HepG2 (cell line): ENCODE data around the gene ZNF507. TPM values are rescaled to one million over a fixed set of nuclear protein-coding genes. Genes with fewer than 3 reads are reported as not detected.

ENCODE experiments used
- ARID2 ChIP-seq: sonication (generic); formaldehyde crosslinking; IDR thresholded peaks from 2 replicates; pipeline ENCODE4 v1.8.1; 2022; ENCODE audit warnings: mild to moderate bottlenecking, missing genetic modification reagents, borderline replicate concordance
- ATF7-NPFF ChIP-seq: sonication (generic); formaldehyde crosslinking; IDR thresholded peaks from 2 replicates; pipeline ENCODE4 v1.8.1; 2023; ENCODE audit warnings: mild to moderate bottlenecking, low read depth, missing genetic modification reagents, moderate library complexity
- ELF1 ChIP-seq: sonication (generic); formaldehyde crosslinking; IDR thresholded peaks from 2 replicates; pipeline ENCODE4 v1.4.0; 2020; ENCODE audit warnings: missing genetic modification reagents
- HNF1A ChIP-seq, 2 experiments: sonication (generic) in 1 of 2; formaldehyde crosslinking in 1 of 2; IDR thresholded peaks; 2 replicates each; pipeline versions ENCODE4 v1.4.0 to v1.6.1; 2016 to 2020; ENCODE audit warnings: borderline replicate concordance in 1 of 2, low read depth in 1 of 2, mild to moderate bottlenecking in 1 of 2, missing genetic modification reagents in 1 of 2
- MAZ ChIP-seq, 2 experiments: sonication (generic) in 1 of 2; formaldehyde crosslinking in 1 of 2; IDR thresholded peaks; 2 replicates each; pipeline versions ENCODE4 v1.5.0 to v1.6.1; 2012 to 2020; ENCODE audit warnings: low read depth in 2 of 2, mild to moderate bottlenecking in 2 of 2, borderline replicate concordance in 1 of 2, improper control_type of control experiment in 1 of 2, low read length in 1 of 2, missing genetic modification reagents in 1 of 2, moderate library complexity in 1 of 2
- SCMH1 ChIP-seq: sonication (generic); formaldehyde crosslinking; IDR thresholded peaks from 2 replicates; pipeline ENCODE4 v1.9.0; 2021; ENCODE audit warnings: missing genetic modification reagents, mild to moderate bottlenecking, borderline replicate concordance
- TAF1 ChIP-seq: sonication (generic); formaldehyde crosslinking; IDR thresholded peaks from 2 replicates; pipeline ENCODE4 v1.4.0; 2020; ENCODE audit warnings: missing genetic modification reagents
- ZNF407 ChIP-seq: sonication (generic); formaldehyde crosslinking; IDR thresholded peaks from one replicate; pipeline ENCODE4 v1.5.1; 2020; ENCODE audit warnings: mild to moderate bottlenecking, missing genetic modification reagents; ENCODE audit errors: not compliant biosample characterization
- ZNF468 ChIP-seq: sonication (generic); formaldehyde crosslinking; IDR thresholded peaks from 2 replicates; pipeline ENCODE4 v1.8.0; 2022; ENCODE audit warnings: mild to moderate bottlenecking, moderate library complexity, missing genetic modification reagents
- ZNF547 ChIP-seq: sonication (generic); formaldehyde crosslinking; IDR thresholded peaks from 2 replicates; pipeline ENCODE4 v1.5.1; 2020; ENCODE audit warnings: mild to moderate bottlenecking, missing genetic modification reagents
- ZNF776 ChIP-seq: sonication (generic); formaldehyde crosslinking; IDR thresholded peaks from 2 replicates; pipeline ENCODE4 v1.4.0; 2020; ENCODE audit warnings: mild to moderate bottlenecking, missing genetic modification reagents
- polyA plus RNA-seq, 8 experiments: library from polyadenylated mRNA; depleted of rRNA in 3 of 8; stranded (reverse) in 7 of 8; unstranded in 1 of 8; fragments of >200 nt; fragmentation: Illumina TruSeq in 4 of 8; extraction: Trizol in 4 of 8; gene quantifications; 2 replicates each; pipeline versions ENCODE4 v1.2.1 to v1.2.3, GENCODE V29; 2011 to 2016; ENCODE audit warnings: low read depth in 4 of 8, missing spikeins in 1 of 8, mixed read lengths in 1 of 8; ENCODE audit not compliant: insufficient read depth in 1 of 8
- total RNA-seq, 5 experiments: library from RNA; depleted of rRNA; stranded (reverse); fragments of >200 nt; fragmentation: Illumina TruSeq; extraction: Trizol; gene quantifications; 2 replicates each; pipeline ENCODE4 v1.2.3, GENCODE V29; 2016; ENCODE audit warnings: low read depth in 1 of 5
- TF ChIP-seq, protein P1 (sequence below): sonication (generic); formaldehyde crosslinking; IDR thresholded peaks from 2 replicates; pipeline ENCODE4 v1.4.0; 2020; ENCODE audit warnings: mild to moderate bottlenecking, missing genetic modification reagents

The ZNF507 gene
- total and polyA plus RNA-seq, 2 of the 13 experiments (the other 11 are each of a cell fraction or from before 2014, with no cell fraction given) = 7.3 to 10.9 TPM

DNA sequence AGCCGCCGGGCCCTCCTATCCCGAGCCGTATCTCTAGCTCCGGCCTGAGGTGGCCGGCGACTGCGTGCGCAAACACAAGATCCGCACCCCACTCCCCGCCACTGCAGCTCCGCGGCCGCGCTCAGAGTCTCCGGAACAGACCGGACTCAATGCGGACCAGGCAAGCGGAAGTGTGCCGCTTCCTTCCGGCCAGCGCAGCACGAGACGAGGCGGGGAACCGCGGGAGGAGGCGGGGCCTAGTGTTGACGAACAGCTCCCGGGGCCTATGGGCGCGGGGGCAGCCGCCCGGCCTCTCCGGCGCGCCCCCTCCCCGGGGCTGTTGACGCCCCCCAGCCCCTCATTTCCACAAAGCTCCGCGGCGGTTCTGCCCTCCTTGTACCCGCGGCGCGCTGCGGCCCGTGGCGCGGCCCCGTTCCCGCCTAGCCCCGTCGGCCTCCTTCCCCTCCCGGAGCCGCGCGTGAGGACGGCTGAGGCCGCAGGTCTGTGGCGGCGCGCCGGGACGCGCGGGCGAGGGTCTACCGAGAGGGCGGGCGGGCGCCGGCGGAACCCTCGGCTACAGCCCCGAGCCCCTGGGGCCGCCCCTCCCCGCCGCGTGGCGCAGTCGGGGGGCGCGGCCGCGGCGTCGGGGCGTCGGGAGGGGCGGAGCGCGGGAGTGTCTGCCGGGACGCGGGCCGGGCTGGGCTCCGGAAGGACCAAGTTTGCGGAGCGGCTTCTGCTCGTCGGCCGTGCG, 60.2 kb downstream of the ZNF507 start, which contains the start of gene DPY19L3 (continued):
- TF ChIP-seq MAZ (IDR thresholded peaks at IDR 0.05; ENCODE audit: borderline replicate concordance, low read depth, low read length) = peak; percentile 65; the same call in 1 of the 2 replicates
- TF ChIP-seq MAZ (CRISPR knock-in tag; IDR thresholded peaks at IDR 0.05; ENCODE audit: low read depth) = peak; percentile 81
- TF ChIP-seq ARID2 (CRISPR knock-in tag) = no peak
- TF ChIP-seq ZNF776 (CRISPR knock-in tag) = peak; percentile 58; the same call in 1 of the 2 replicates
- TF ChIP-seq ELF1 (CRISPR knock-in tag) = peak; percentile 90
- TF ChIP-seq TAF1 (CRISPR knock-in tag) = peak; percentile 92
- no peak for TF ChIP-seq HNF1A (IDR thresholded peaks at IDR 0.05; ENCODE audit: low read depth)
- TF ChIP-seq HNF1A (CRISPR knock-in tag; IDR thresholded peaks at IDR 0.05; ENCODE audit: borderline replicate concordance) = no peak; the same call in 1 of the 2 replicates
- no peak; the same call in 1 of the 2 replicates for TF ChIP-seq ATF7-NPFF
- TF ChIP-seq SCMH1 (CRISPR knock-in tag) = no peak
- TF ChIP-seq, protein P1, sequence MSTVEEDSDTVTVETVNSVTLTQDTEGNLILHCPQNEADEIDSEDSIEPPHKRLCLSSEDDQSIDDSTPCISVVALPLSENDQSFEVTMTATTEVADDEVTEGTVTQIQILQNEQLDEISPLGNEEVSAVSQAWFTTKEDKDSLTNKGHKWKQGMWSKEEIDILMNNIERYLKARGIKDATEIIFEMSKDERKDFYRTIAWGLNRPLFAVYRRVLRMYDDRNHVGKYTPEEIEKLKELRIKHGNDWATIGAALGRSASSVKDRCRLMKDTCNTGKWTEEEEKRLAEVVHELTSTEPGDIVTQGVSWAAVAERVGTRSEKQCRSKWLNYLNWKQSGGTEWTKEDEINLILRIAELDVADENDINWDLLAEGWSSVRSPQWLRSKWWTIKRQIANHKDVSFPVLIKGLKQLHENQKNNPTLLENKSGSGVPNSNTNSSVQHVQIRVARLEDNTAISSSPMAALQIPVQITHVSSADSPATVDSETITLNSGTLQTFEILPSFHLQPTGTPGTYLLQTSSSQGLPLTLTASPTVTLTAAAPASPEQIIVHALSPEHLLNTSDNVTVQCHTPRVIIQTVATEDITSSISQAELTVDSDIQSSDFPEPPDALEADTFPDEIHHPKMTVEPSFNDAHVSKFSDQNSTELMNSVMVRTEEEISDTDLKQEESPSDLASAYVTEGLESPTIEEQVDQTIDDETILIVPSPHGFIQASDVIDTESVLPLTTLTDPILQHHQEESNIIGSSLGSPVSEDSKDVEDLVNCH (CRISPR knock-in tag) = no peak
- no peak for TF ChIP-seq ZNF468 (CRISPR knock-in tag)
- no peak for TF ChIP-seq ZNF547 (CRISPR knock-in tag)
- no peak for TF ChIP-seq ZNF407 (CRISPR knock-in tag)
